HG03196 (cell line): ENCODE results near the gene KLHL29.

Experiments
- ATAC-seq: cut with Tn5 transposase; IDR thresholded peaks from one replicate; pipeline ENCODE4 v1.9.1; 2021; ENCODE audit not compliant: unreplicated experiment

KLHL29 gene

GRCh38 chr2:23544589-23545295, 159.8 kb downstream of the KLHL29 start:
- ATAC-seq, result no peak

- ATAC-seq, result no peak
These were observed 160.4 kb downstream of the KLHL29 start for GRCh38 chr2:23545396-23545795.

- ATAC-seq, result no peak
These were observed 160.8 kb downstream of the KLHL29 start for GRCh38 chr2:23545811-23546210.

- ATAC-seq, result no peak
These were observed 161.9 kb downstream of the KLHL29 start for GRCh38 chr2:23546913-23547312.

- no peak for ATAC-seq
These were observed 162.7 kb downstream of the KLHL29 start for GRCh38 chr2:23547725-23548124.

GRCh38 chr2:23548143-23548769, 163.3 kb downstream of the KLHL29 start:
- no peak for ATAC-seq

GRCh38 chr2:23549051-23549450, 164.1 kb downstream of the KLHL29 start:
- ATAC-seq, result no peak

GRCh38 chr2:23549821-23550530, 165.0 kb downstream of the KLHL29 start:
- no peak for ATAC-seq

- no peak for ATAC-seq
These were observed 165.6 kb downstream of the KLHL29 start for GRCh38 chr2:23550553-23550952.

- no peak for ATAC-seq
These were observed 166.9 kb downstream of the KLHL29 start for GRCh38 chr2:23551875-23552274.

- no peak for ATAC-seq
These were observed 168.6 kb downstream of the KLHL29 start for GRCh38 chr2:23553561-23553960.

GRCh38 chr2:23554054-23554697, 169.2 kb downstream of the KLHL29 start:
- ATAC-seq, result no peak

GRCh38 chr2:23555944-23556343, 171.0 kb downstream of the KLHL29 start:
- no peak for ATAC-seq

GRCh38 chr2:23556929-23557328, 171.9 kb downstream of the KLHL29 start:
- ATAC-seq, result no peak

- no peak for ATAC-seq
These were observed 172.5 kb downstream of the KLHL29 start for GRCh38 chr2:23557455-23557854.

- no peak for ATAC-seq
These were observed 174.7 kb downstream of the KLHL29 start for GRCh38 chr2:23559561-23560239.

- no peak for ATAC-seq
These were observed 176.1 kb downstream of the KLHL29 start for GRCh38 chr2:23561088-23561487.

GRCh38 chr2:23561544-23561943, 176.6 kb downstream of the KLHL29 start:
- ATAC-seq, result no peak

GRCh38 chr2:23562143-23562542, 177.2 kb downstream of the KLHL29 start:
- no peak for ATAC-seq

GRCh38 chr2:23563151-23563550, 178.2 kb downstream of the KLHL29 start:
- no peak for ATAC-seq
